Mesenchymal stem cell (in vitro differentiated cells and primary cell): Measurements from ENCODE around the gene RALGAPA2.

ENCODE experiments used
- DNase-seq: peaks from one replicate; pipeline ENCODE4 v3.0.0-alpha.2; 2013
- H2AFZ ChIP-seq: one replicate; pipeline ENCODE4 v1.6.1; 2013; ENCODE audit warnings: low read depth, mild to moderate bottlenecking, control low read depth, inconsistent platforms, low read length, moderate library complexity
- H2AK5ac ChIP-seq: 2 replicates; pipeline ENCODE4 v1.6.1; 2013; ENCODE audit warnings: low read length, moderate library complexity, mild to moderate bottlenecking, inconsistent platforms; ENCODE audit not compliant: severe bottlenecking
- H2BK120ac ChIP-seq: one replicate; pipeline ENCODE4 v1.6.1; 2013; ENCODE audit warnings: low read depth, mild to moderate bottlenecking, inconsistent platforms, low read length, moderate library complexity
- H2BK12ac ChIP-seq, 2 experiments: one replicate each; pipeline ENCODE4 v1.6.1; 2013; ENCODE audit warnings: inconsistent platforms in 2 of 2, low read length in 2 of 2, mild to moderate bottlenecking in 2 of 2, moderate library complexity in 2 of 2, control low read depth in 1 of 2
- H2BK15ac ChIP-seq: one replicate; pipeline ENCODE4 v1.6.1; 2013; ENCODE audit warnings: mild to moderate bottlenecking, low read depth, inconsistent platforms; ENCODE audit not compliant: poor library complexity, severe bottlenecking
- H2BK5ac ChIP-seq: 2 replicates; pipeline ENCODE4 v1.6.1; 2013; ENCODE audit warnings: low read depth, mild to moderate bottlenecking, low read length, control low read depth, inconsistent platforms; ENCODE audit not compliant: poor library complexity, severe bottlenecking
- H3K14ac ChIP-seq, 2 experiments: one replicate each; pipeline ENCODE4 v1.6.1; 2013; ENCODE audit warnings: inconsistent platforms in 2 of 2, low read length in 2 of 2, control low read depth in 1 of 2, mild to moderate bottlenecking in 1 of 2, moderate library complexity in 1 of 2
- H3K18ac ChIP-seq, 2 experiments: one replicate each; pipeline ENCODE4 v1.6.1; 2013; ENCODE audit warnings: inconsistent platforms in 2 of 2, low read length in 2 of 2, control low read depth in 1 of 2, low read depth in 1 of 2, mild to moderate bottlenecking in 1 of 2
- H3K23ac ChIP-seq, 2 experiments: one replicate each; pipeline ENCODE4 v1.6.1; 2013; ENCODE audit warnings: inconsistent platforms in 2 of 2, low read length in 2 of 2, mild to moderate bottlenecking in 2 of 2, moderate library complexity in 2 of 2, control low read depth in 1 of 2
- H3K27ac ChIP-seq: 2 replicates; pipeline ENCODE4 v1.5.1; 2013; ENCODE audit warnings: mild to moderate bottlenecking, moderate library complexity, low read length, control low read depth, inconsistent platforms; ENCODE audit not compliant: poor library complexity, severe bottlenecking
- H3K27me3 ChIP-seq, 2 experiments: 2 replicates each; pipeline versions ENCODE4 v1.6.1 to v1.7.0; 2013; ENCODE audit warnings: low read length in 2 of 2, mild to moderate bottlenecking in 2 of 2, moderate library complexity in 2 of 2, control low read depth in 1 of 2, inconsistent platforms in 1 of 2; ENCODE audit not compliant: control insufficient read depth in 1 of 2, insufficient read depth in 1 of 2
- H3K36me3 ChIP-seq, 2 experiments: 2 replicates each; pipeline versions ENCODE4 v1.6.1 to v1.7.0; 2013; ENCODE audit warnings: low read length in 2 of 2, control low read depth in 1 of 2, inconsistent platforms in 1 of 2, low read depth in 1 of 2, mild to moderate bottlenecking in 1 of 2; ENCODE audit not compliant: insufficient read depth in 2 of 2, control insufficient read depth in 1 of 2
- H3K4ac ChIP-seq, 2 experiments: one replicate each; pipeline ENCODE4 v1.6.1; 2013; ENCODE audit warnings: inconsistent platforms in 2 of 2, low read length in 2 of 2, mild to moderate bottlenecking in 2 of 2, moderate library complexity in 2 of 2, control low read depth in 1 of 2, low read depth in 1 of 2
- H3K4me1 ChIP-seq: 2 replicates; pipeline ENCODE4 v1.6.1; 2013; ENCODE audit warnings: low read depth, low read length, control low read depth; ENCODE audit not compliant: control insufficient read depth, insufficient read depth
- H3K4me2 ChIP-seq: 2 replicates; pipeline ENCODE4 v1.6.1; 2013; ENCODE audit warnings: low read length, mild to moderate bottlenecking, inconsistent platforms; ENCODE audit not compliant: poor library complexity, severe bottlenecking
- H3K4me3 ChIP-seq, 2 experiments: 2 replicates each; pipeline versions ENCODE4 v1.5.1 to v1.7.0; 2013; ENCODE audit warnings: low read length in 2 of 2, mild to moderate bottlenecking in 2 of 2, control low read depth in 1 of 2, low read depth in 1 of 2; ENCODE audit not compliant: insufficient read depth in 1 of 2
- H3K79me1 ChIP-seq: replicated peaks from 2 replicates; pipeline ENCODE4 v1.6.1; 2013; ENCODE audit warnings: mild to moderate bottlenecking, control low read depth, low read length, inconsistent platforms; ENCODE audit not compliant: poor library complexity, severe bottlenecking
- H3K9ac ChIP-seq: 2 replicates; pipeline ENCODE4 v1.7.0; 2013; ENCODE audit warnings: mild to moderate bottlenecking, low read length, moderate library complexity
- H3K9me3 ChIP-seq: 2 replicates; pipeline ENCODE4 v1.7.0; 2013; ENCODE audit warnings: mild to moderate bottlenecking, low read length; ENCODE audit not compliant: control insufficient read depth
- H4K8ac ChIP-seq: one replicate; pipeline ENCODE4 v1.6.1; 2013; ENCODE audit warnings: inconsistent platforms, mild to moderate bottlenecking, low read length, moderate library complexity
- H4K91ac ChIP-seq: one replicate; pipeline ENCODE4 v1.6.1; 2013; ENCODE audit warnings: mild to moderate bottlenecking, low read length, inconsistent platforms
- WGBS: methylation state at CpG from one replicate; pipeline ENCODE4 v1.1.7; 2013; ENCODE audit warnings: mixed read lengths; 5-methylcytosine and 5-hydroxymethylcytosine counted together

RALGAPA2 gene

GRCh38 chr20:20412750-20413149, 299.7 kb downstream of the RALGAPA2 start:
- peaks cover 3% of the 10 kb centered on the region for H3K4me1 ChIP-seq
- 81% methylated on average over 9 of the region's 9 CpGs for WGBS
- no peaks in the 10 kb centered on the region for H3K9me3 ChIP-seq
- no peak for DNase-seq
- no peak overlapping the region for H2BK15ac ChIP-seq
- no peak overlapping the region for H3K4ac ChIP-seq
- H4K91ac ChIP-seq, result no peak overlapping the region
- no peak overlapping the region for H3K9ac ChIP-seq
- no peak overlapping the region for H4K8ac ChIP-seq
- H2AK5ac ChIP-seq, result no peak overlapping the region
- no peaks in the 10 kb centered on the region for H3K36me3 ChIP-seq
- H3K23ac ChIP-seq, result no peak overlapping the region
- H2BK120ac ChIP-seq, result no peak overlapping the region
- H3K4me3 ChIP-seq, result no peak overlapping the region
- H2BK5ac ChIP-seq, result no peak overlapping the region
- H3K27ac ChIP-seq, result no peak overlapping the region
- H3K79me1 ChIP-seq, result no peaks in the 10 kb centered on the region
- H3K4me2 ChIP-seq, result no peak overlapping the region
- H2BK12ac ChIP-seq, result no peak overlapping the region
- H3K27me3 ChIP-seq, result peaks cover 0 to 3% of the 10 kb centered on the region in 2 experiments
- H2AFZ ChIP-seq, result no peak overlapping the region
- no peak overlapping the region for H3K14ac ChIP-seq
- no peak overlapping the region for H3K18ac ChIP-seq

DNA sequence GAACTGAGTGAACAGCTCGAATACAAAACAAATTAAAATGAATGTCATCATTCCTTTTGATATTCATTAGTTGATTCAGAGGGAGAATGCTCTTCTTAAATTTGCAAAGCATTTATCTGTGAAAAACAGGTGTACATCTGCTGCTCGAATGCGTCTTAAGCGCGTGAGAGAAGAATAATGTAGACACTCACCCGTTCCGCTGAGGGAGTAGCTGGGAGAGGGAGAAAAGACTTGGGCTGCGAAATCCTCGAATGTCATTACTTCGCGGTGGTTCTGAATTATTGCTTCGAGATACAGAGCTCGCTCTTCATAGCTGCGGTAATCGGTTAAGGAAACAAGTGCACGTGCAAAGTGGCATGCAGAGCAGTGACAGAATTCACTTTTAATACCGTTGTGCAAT, 300.6 kb downstream of the RALGAPA2 start:
- H3K27ac ChIP-seq, result no peak overlapping the region
- no peak overlapping the region for H3K4me2 ChIP-seq
- no peak for DNase-seq
- no peak overlapping the region for H2AFZ ChIP-seq
- H3K4ac ChIP-seq, result no peak overlapping the region
- no peak overlapping the region for H3K4me3 ChIP-seq
- H4K8ac ChIP-seq, result no peak overlapping the region
- H2BK5ac ChIP-seq, result no peak overlapping the region
- WGBS, result 90% methylated on average over 15 of the region's 17 CpGs
- no peak overlapping the region for H2BK12ac ChIP-seq
- no peak overlapping the region for H2BK120ac ChIP-seq
- no peak overlapping the region for H3K23ac ChIP-seq
- no peaks in the 10 kb centered on the region for H3K9me3 ChIP-seq
- H4K91ac ChIP-seq, result no peak overlapping the region
- no peak overlapping the region for H2BK15ac ChIP-seq
- no peaks in the 10 kb centered on the region for H3K79me1 ChIP-seq
- no peak overlapping the region for H2AK5ac ChIP-seq
- no peaks in the 10 kb centered on the region for H3K36me3 ChIP-seq
- H3K4me1 ChIP-seq, result peaks cover 3% of the 10 kb centered on the region
- no peak overlapping the region for H3K9ac ChIP-seq
- no peak overlapping the region for H3K14ac ChIP-seq
- peaks cover 0 to 3% of the 10 kb centered on the region in 2 experiments for H3K27me3 ChIP-seq
- no peak overlapping the region for H3K18ac ChIP-seq

DNA sequence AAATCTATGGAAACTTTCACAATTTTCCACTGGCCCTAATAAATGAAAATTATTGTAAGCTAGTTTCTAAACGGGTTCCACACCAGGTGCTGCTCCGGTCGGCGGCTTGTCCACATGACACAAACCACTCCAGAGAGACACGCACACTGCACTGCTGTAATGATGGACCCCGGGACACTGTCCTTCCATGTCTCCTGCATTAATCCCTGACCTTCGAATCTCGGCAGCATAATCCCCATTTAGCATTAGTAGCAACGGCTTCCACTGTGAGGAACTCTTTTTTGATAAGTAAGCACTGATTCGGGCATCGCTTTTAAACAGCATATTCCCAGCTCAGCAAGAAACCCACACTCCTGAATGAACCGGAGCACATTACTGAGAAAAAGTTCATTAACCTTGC, 301.0 kb downstream of the RALGAPA2 start:
- Histone ChIP-seq H2BK120ac (no peak overlapping the region), H3K79me1 (no peaks in the 10 kb centered on the region), H3K14ac (no peak overlapping the region), H3K4ac (no peak overlapping the region), H3K27ac (no peak overlapping the region), H3K4me1 (peaks cover 3% of the 10 kb centered on the region), H3K4me3 (no peak overlapping the region), H3K36me3 (no peaks in the 10 kb centered on the region), H2AK5ac (no peak overlapping the region), H2AFZ (no peak overlapping the region), H3K4me2 (no peak overlapping the region), H4K91ac (no peak overlapping the region), H3K18ac (no peak overlapping the region), H3K27me3 (peaks cover 0 to 3% of the 10 kb centered on the region in 2 experiments), H3K9ac (no peak overlapping the region), H2BK15ac (no peak overlapping the region), H4K8ac (no peak overlapping the region), H2BK12ac (no peak overlapping the region), H3K9me3 (no peaks in the 10 kb centered on the region), H2BK5ac (no peak overlapping the region), H3K23ac (no peak overlapping the region)
- no peak for DNase-seq
- 88% methylated on average over 10 of the region's 12 CpGs for WGBS

GRCh38 chr20:20410678-20411077, 301.8 kb downstream of the RALGAPA2 start:
- no peak overlapping the region for H2BK12ac ChIP-seq
- no peak overlapping the region for H3K9ac ChIP-seq
- H3K27ac ChIP-seq, result no peak overlapping the region
- no peaks in the 10 kb centered on the region for H3K9me3 ChIP-seq
- H2AFZ ChIP-seq, result no peak overlapping the region
- H2AK5ac ChIP-seq, result no peak overlapping the region
- no peak overlapping the region for H3K4me2 ChIP-seq
- H3K4me1 ChIP-seq, result peaks cover 3% of the 10 kb centered on the region
- no peak overlapping the region for H4K8ac ChIP-seq
- H3K27me3 ChIP-seq, result peaks cover 0 to 3% of the 10 kb centered on the region in 2 experiments
- H3K23ac ChIP-seq, result no peak overlapping the region
- H3K4me3 ChIP-seq, result no peak overlapping the region
- no peaks in the 10 kb centered on the region for H3K79me1 ChIP-seq
- H3K36me3 ChIP-seq, result no peaks in the 10 kb centered on the region
- 9% methylated on average over 3 of the region's 6 CpGs for WGBS
- no peak overlapping the region for H4K91ac ChIP-seq
- no peak overlapping the region for H2BK5ac ChIP-seq
- H3K14ac ChIP-seq, result no peak overlapping the region
- no peak overlapping the region for H3K4ac ChIP-seq
- H2BK120ac ChIP-seq, result no peak overlapping the region
- DNase-seq, result no peak
- no peak overlapping the region for H3K18ac ChIP-seq
- no peak overlapping the region for H2BK15ac ChIP-seq
